GM18868 (cell line): ENCODE results near the gene CD5L.
A peak's percentile ranks its signal among the peaks of the same experiment; 100 is the strongest.

Source experiments
- ATAC-seq: cut with Tn5 transposase; IDR thresholded peaks from one replicate; pipeline ENCODE4 v1.9.1; 2021; ENCODE audit warnings: mild to moderate bottlenecking, moderate library complexity; ENCODE audit not compliant: unreplicated experiment

Gene CD5L

DNA sequence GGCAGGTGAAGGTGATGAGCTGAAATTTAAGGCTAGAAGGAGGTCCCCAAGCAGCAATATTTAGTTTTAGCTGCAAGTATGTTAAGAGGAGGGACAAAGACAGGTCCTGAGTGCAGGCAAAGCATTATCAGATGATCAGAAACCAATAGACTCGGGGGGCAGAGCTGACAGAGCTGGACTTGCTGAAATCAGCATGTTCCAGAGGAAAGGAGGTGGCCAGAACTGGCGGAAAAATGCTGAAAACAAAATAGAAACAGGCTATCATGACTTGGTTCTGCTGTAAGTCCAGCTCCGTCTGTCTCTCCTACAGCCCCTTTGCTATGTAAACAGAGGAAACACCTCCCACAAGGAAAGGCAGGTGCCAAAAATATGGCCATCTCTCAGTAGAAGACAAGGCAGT lies at the start of gene CD5L:
Gene CD5L (minus strand): TSS at position 101 of the 400 bp plus-strand sequence. CDS start 107 bp downstream, outside the sequence.
- no peak for ATAC-seq

DNA sequence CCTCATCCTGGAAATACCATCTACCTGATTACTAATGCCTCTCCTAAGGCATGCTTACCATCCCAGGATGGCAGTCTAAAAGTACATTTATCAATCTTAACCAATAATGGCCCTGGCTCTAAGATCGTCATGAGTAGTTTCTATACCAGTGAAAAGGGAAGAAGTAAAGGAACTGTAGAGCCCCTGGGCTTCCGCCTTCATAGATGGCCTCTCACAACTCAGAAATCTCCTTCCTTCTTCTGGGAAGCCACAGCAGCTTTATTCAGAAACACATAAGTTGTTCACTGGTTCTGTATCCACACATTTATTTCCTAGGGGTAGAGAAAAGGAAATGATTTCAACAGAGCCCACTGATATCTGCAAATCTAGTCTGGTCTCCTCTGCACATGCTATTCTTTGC lies 41.0 kb upstream of the CD5L start:
- ATAC-seq, result no peak

- no peak for ATAC-seq
Measured at GRCh38 chr1:157880621-157881020, 39.0 kb upstream of the CD5L start.

DNA sequence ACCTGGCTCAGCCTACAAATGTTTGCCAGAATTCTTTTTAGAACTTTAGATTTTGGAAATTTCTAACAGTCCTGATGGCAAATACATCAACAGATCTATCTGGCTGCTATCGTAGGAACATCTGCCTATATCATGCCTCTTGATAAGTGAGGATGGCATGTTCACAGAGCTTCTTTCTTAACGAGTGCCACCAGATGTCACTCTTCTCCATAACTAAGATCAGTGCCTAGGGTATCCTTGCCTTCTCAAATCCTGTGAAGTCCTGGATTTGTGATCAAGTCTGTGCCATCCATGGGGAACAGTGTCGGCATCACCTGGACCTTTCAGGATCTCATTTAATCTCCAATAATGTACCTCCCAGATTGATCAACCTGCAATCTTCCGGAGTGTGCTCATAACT lies 36.5 kb upstream of the CD5L start:
- peak; percentile 42 for ATAC-seq

- no peak for ATAC-seq
Measured at GRCh38 chr1:157870490-157870889, 28.9 kb upstream of the CD5L start.

GRCh38 chr1:157868654-157869053 lies 27.0 kb upstream of the CD5L start:
- ATAC-seq, result no peak

GRCh38 chr1:157862114-157863070 lies 20.8 kb upstream of the CD5L start:
- no peak for ATAC-seq

DNA sequence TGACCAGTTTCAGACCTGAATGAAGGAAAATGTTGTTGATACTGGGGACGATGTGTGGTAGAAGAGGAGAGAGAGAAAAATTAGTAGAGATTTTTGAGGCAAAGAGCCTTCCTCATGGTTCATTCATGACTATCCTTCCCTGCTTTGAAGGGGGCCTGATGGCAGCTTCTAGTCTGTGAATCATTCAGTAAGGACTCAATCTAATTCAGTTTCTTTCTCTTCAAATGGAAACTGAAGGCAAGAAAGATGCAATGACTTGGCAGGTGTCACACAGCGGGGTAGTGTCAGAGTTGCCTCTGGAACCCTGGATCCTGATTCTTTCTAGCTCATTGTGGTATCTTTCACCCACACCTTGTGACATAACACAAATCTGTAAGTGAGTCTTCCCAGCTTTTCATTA lies 14.9 kb upstream of the CD5L start:
- ATAC-seq, result peak; percentile 79

DNA sequence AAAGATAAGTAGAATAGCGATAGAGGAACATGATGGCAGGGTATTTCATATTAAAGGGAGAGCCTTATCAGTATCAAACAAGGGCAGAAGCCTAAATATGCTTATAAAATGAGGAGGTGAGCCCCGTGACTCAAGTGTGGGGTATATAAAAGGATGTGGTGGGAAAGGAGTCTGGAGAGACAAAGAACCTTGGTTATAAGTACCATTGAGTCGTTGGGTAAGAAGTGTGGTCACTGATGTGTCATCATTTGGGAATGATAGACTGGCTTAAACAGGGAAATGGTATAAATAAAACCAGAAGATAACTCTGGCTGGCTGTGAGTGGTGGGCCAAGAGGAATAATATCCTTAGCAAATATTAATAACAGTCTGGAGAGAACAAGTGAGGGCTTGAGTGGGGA lies 10.9 kb upstream of the CD5L start:
- ATAC-seq, result no peak

DNA sequence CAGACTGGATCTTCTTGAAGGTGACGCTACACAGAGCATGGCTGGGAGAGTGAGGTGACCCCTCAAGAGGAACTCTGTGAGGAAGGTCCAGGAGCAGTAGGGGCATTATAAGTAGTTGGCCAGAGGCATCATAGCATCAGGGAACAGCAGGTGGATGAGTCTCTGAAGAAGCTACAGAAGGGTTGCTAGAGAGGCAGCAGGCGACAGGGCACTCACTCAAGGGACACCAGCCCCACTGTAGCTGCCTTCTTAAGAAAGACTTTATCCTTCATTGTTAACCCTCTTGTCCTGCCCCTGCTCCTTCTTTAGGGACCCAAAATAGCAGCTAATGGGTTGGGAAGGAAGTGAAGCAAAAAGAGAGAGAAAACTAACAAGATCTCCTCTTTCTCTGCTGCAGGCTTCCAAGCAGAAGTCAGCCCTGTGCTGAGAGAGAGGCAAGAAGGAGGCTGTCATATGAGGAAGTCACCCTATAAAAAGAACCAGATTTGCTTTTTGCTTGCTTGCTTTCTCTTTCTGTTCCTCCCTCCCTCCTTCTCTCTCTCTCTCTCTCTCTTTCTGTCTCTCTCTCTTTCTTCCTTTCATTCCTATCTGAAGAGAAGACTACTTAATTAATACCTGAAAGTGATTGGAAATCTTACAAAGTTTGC lies 7.7 kb upstream of the CD5L start:
- ATAC-seq, result peak; percentile 83

GRCh38 chr1:157844089-157844830 lies 2.7 kb upstream of the CD5L start:
- ATAC-seq, result no peak

DNA sequence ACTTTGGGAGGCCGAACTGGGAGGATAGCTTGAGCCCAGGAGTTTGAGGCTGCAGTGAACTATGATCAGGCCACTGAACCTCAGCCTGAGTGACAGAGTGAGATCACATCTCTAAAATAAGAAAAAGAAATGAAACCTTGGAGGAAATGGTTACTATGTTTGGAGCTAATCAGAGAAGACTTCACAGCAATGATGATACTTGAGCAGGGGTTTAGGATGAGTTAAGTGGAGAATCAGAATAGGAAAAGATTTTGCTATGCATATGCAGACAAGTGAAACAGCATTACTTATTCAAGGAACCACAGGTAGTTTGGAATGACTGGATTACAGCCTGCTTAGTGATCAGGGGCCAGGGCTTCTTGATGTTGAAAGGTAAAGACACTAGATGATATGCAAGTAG lies 1.3 kb upstream of the CD5L start:
- no peak for ATAC-seq

DNA sequence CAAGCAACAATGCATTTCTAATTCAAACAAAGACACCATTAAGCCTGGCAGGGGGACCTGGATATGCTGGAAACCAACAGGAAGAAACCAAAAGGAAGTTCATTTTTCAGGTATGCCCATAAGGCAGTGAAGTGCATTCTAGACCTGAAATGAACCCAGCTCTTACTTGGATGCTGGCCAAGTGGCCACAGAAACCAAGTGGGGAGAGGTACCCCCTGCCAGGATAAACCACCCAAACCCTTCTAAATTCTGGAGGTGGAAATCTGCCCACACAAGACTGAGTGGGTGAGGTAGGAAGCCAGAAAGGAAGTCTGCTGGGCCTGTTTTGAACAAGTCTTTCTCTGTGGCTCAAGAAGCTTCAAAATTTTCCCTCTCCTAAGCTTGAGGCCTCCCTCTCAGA lies 2.6 kb downstream of the CD5L start:
- no peak for ATAC-seq

- ATAC-seq, result no peak
Measured at GRCh38 chr1:157834430-157834829, 7.2 kb downstream of the CD5L start.

GRCh38 chr1:157833145-157833544 lies 8.5 kb downstream of the CD5L start:
- peak; percentile 64 for ATAC-seq

GRCh38 chr1:157831968-157832626 lies 9.5 kb downstream of the CD5L start:
- peak; percentile 51 for ATAC-seq

- ATAC-seq, result no peak
Measured at GRCh38 chr1:157830887-157831286, 10.7 kb downstream of the CD5L start.

DNA sequence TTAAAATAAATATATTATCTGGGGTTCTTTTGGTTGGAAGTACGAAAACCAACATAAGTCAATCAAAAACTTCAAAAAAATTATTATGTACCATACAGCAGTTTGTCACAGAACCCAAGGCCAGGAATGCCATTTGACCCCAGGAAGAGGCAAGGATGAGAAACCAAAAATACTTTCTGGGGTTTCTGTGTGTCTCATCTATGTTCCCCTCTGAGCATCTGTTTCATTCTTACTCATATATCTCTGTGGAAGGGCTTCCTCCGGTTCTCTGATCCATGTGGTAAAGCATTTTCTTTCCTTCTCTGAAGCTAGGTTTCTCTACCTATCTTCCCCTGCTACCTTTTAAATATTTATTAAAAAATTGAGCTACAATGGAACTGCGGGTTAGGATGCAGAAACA lies 11.9 kb downstream of the CD5L start:
- ATAC-seq, result no peak

DNA sequence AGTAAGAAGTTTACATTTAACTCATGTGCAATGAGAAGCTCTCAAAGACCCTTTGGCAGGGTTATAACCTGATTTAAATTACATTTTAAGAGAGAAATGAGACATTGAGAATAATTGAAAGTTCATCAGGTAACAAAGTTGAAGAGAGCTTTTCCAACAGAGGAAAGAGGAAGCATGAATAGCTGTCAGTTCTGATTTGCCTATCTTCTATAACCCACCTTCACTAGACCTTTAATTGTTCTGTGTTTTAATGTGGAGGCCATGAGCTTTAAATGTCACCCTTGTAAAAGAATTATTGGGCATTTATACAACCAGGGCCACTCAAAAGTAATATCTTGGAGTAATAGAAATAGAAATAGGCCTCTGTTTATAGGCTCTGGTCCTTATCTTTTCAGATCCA lies 12.4 kb downstream of the CD5L start:
- no peak for ATAC-seq

- no peak for ATAC-seq
Measured at GRCh38 chr1:157820299-157820698, 21.3 kb downstream of the CD5L start.

DNA sequence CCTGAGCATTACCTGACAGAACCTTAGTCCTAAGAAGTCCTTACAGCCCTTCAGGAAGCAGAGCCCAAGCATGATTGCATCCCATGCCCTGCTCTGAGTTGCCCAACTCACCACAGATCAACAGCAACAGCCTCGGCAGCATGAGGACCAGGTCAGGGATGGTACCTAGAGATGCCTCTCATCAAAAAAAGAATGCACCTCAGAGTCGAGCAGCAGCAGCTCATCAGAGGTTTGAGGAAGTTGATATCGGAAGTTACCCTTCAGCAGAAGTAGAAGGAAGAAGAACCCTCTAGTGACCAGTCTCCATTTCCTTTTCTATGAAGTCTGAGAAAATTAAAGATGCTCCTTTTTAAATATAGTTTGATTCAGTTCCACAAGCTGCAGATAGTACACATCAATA lies 21.7 kb downstream of the CD5L start, which contains the start of gene FCRL1:
Gene FCRL1 (minus strand): TSS at position 225 of the 400 bp plus-strand sequence. CDS start 83 bp downstream, at position 142.
- ATAC-seq, result no peak
